IPS DF 4.7 (cell line): Measurements from ENCODE around the gene TRAPPC2L.

ENCODE experiments used
- DNase-seq: peaks from one replicate; pipeline ENCODE4 v3.0.0-alpha.2; 2013; ENCODE audit warnings: low spot score; ENCODE audit errors: extremely low read depth

The TRAPPC2L gene

GRCh38 chr16:88876942-88877526, 20.1 kb downstream of the TRAPPC2L start:
- DNase-seq = no peak

GRCh38 chr16:88877564-88878289, 20.8 kb downstream of the TRAPPC2L start:
- no peak for DNase-seq

GRCh38 chr16:88878356-88878755, 21.4 kb downstream of the TRAPPC2L start:
- no peak for DNase-seq

DNA sequence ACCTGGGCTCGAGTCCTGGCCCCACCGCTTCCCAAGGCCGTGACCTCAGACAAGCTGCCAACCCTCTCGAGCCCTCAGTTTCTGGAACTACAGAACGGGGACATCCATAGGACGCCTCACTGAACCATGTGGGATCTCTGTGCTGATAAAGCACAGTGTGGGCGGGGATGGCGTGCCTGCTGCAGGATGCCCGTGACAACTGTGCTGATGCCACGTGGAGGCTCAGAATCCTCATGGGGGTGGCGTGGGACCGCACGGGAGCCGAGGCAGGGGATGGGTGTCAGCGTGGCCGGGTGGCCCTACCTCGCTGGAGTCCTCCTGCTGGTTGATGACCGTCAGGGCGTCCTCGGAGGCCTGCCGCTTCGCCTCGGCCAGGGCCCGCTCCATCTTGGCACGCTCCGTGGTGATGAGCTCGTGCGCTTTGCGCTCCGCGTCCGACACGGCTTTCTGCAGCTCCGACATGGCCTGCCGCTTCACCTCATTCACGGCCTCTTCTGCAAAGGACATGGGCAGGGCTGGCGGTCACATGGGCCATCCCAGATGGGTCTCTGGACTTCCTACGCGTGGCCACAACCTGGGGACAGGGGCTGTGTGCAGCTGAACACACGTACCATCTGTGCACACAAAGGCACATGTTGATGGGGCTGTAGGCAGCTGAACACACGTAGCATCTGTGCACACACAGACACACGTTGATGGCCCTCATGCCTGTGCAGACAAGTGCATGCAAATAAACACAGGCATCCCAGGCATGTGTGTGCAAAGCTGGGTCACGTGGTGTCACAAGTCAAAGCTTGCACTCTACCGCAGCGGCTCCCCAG, 22.2 kb downstream of the TRAPPC2L start:
- no peak for DNase-seq

DNA sequence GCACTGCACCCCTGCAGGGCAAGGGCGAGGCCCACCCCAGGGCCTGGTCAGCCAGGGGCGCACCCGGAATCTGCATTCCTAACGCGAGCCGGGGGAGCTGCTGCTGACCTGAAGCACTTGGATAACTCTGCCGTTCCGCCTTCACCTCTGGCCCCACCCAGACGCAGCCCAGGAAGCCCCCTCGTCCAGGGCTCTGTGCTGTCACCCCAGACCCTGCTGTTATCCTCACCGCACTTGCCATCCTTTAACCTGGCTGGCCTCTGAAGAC, 22.8 kb downstream of the TRAPPC2L start:
- DNase-seq = no peak

DNA sequence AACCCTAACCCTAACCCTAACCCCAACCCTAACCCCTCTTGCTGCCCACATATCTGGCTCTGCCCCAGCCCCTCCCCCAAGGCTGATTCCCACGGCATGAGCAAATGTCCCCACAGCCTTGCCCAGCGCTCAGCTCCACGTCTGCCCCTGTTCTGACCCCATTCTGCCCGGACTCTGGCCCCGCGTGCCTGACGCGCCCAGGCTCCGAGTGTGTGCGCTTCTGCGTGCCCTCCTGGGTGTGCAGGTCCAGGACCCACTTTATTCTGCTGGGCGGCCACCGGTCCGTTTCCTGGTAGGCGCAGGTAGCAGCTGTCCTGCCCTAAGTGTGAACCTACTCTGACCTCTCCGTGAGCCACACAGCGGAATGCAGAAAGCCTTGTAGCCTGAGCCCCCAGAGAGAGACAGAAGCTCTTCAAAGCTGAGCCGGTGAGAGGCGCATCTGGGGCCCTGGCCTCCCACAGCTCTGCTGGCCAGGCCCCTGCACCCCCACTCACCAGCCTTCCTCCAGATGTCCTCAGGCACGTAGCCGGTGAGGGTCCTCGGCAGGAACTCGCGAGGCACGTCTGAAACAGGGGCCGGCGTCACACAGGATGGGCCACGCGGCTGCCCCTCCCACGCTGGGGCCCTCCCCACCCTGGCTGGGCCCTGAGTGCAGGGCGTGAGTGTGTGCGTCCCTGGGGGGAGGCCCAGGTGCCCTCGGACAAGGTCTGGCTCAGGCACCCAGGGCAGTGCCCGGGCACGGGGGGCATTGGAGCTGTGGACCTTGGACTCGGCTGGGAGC, 23.5 kb downstream of the TRAPPC2L start:
- no peak for DNase-seq

GRCh38 chr16:88881007-88881615, 24.2 kb downstream of the TRAPPC2L start:
- no peak for DNase-seq

DNA sequence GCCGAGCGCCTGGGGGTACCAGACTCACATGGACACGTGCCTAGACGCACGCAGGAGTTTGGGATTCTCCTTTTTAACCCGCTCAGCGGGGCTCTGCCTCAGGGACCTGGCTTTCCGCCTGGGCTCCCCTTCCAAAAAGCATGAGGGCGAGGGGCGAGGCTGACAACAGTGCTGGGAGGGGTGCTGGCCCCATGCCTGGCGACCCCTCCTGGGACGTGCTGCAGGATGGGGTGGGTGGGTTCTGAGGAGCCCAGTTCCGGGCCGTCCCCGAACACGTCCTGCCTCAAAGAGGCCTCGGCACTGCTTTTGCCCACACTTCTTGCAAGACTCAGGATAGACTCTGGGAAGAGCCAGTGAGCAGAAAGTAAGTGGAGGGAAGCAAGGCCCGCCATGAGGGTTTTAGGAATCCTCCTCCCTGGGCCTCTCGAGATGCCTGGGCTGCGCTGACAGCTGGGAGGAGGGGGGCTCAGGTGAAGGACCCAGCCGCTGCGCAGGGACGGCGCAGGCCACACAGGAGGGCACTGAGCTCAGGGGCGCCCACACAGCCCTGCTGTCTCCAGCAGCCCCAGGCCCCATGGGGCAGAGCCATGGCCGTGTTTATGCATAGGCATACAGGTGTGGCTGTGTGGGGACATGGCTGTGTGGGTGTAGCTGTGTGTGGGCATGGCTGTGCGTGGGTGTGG, 24.9 kb downstream of the TRAPPC2L start:
- no peak for DNase-seq

DNA sequence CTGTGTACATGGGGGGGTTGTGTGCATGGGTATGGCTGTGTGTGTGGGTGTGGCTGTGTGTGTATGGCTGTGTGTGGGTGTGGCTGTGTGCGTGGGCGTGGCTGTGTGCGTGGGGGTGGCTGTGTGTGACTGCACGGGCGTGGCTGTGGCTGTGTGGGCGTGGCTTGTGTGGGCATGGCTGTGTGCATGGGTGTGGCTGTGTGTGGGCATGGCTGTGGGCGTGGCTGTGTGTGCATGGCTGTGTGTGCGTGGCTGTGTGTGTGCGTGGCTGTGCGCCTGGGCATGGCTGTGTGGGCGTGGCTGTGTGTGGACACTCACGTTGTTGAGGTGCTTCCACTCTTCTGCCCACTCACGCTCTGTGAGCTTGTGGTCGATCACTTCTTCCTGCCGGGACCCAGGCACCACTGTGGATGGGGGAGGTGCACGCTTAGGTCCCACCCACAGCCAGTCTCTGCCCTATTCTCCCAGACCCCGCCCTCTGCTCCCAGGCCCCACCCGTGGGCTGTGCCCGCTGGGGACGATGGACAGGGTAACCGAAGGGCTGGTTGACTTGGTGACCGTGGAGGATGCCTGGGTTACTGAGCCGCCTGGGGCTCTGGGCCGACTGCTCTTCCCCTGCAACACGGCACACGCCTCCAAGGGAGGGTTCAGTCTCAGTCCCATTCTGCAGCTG, 25.6 kb downstream of the TRAPPC2L start:
- DNase-seq = no peak

- DNase-seq = no peak
These were observed 26.4 kb downstream of the TRAPPC2L start for GRCh38 chr16:88883117-88883895.

- DNase-seq = no peak
These were observed 27.0 kb downstream of the TRAPPC2L start for GRCh38 chr16:88883946-88884345.

- DNase-seq = no peak
These were observed 27.8 kb downstream of the TRAPPC2L start for GRCh38 chr16:88884569-88885271.

GRCh38 chr16:88885693-88886280, 28.9 kb downstream of the TRAPPC2L start:
- no peak for DNase-seq

- DNase-seq = no peak
These were observed 29.5 kb downstream of the TRAPPC2L start for GRCh38 chr16:88886420-88886844.

- no peak for DNase-seq
These were observed 30.1 kb downstream of the TRAPPC2L start for GRCh38 chr16:88886845-88887521.

GRCh38 chr16:88888057-88888456, 31.1 kb downstream of the TRAPPC2L start:
- no peak for DNase-seq

DNA sequence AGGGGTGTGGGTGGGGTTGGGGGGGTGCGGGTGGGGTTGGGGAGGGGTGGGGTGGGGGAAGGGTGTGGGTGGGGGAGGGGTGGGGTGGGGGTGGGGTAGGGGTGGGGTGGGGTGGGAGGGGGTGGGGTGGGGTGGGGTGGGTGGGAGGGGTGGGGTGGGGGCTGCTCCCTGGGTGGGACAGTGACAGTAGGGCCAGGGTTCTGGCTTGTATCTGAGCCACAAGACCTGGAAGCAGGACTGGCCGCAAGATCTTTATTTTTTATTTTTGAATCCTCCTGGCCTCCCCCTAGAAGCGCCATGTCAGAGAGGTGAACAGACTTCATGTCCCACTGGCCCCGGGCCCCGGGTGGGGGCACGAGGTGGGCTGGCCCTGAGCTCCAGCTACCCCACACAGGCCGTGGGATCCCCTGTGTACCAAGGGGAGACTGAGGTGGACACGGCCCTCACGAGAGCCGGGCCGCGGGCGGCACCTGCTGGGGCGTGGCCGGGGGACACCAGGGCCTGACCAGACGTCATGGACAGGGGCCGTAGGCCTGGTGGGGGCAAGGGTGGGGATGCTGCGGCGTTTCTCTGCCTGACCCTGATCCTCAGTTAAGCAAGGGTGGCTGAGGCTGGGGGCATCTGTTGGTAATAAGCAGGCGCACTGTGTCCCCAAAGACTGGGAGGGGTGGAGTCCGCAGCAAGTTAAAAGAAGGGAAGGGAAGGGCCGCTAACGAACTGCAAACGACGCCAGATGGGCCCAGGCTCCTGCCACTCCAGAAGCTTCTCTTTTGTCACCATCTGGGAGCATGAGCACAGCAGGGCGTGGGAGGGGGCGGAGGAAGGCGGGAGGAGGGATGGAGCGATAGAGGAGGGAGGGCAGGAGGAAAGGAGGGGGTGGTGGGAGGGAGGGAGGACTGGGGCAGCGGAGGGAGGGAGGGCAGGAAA, 31.8 kb downstream of the TRAPPC2L start:
- no peak for DNase-seq
